Right lobe of liver (tissue), 6 donors: Measurements from ENCODE around the gene AFAP1L1. TPM values are rescaled to one million over a fixed set of nuclear protein-coding genes. Genes with fewer than 3 reads are reported as not detected.
A peak's percentile ranks its signal among the peaks of the same experiment; 100 is the strongest.

Experiments used
- ATAC-seq, 4 donors: fragments of 200-7000 bp; cut with Tn5 transposase; one replicate each; pipeline ENCODE4 v1.9.1; 2020; ENCODE audit warnings: mild to moderate bottlenecking in 4 of 4, moderate library complexity in 4 of 4
- DNase-seq, 3 donors: peaks; one replicate each; pipeline ENCODE4 v3.0.0-alpha.2; 2020
- H3K27ac ChIP-seq, 3 donors: fragments of 200-600 bp; one replicate each; pipeline ENCODE4 v1.8.0; 2022
- H3K27me3 ChIP-seq, 2 donors: fragments of 200-600 bp; one replicate each; pipeline ENCODE4 v1.8.0; 2022
- H3K36me3 ChIP-seq, 4 donors: fragments of 200-600 bp; sonication (generic) in 1 of 4; one replicate each; pipeline versions ENCODE4 v1.5.1 to v1.8.0; 2017 to 2022; ENCODE audit warnings: control low read depth in 1 of 4
- H3K4me1 ChIP-seq, 4 donors: fragments of 200-600 bp; sonication (generic) in 1 of 4; one replicate each; pipeline versions ENCODE4 v1.5.1 to v1.8.0; 2017 to 2022; ENCODE audit warnings: control low read depth in 1 of 4
- H3K4me3 ChIP-seq, 3 donors: fragments of 200-600 bp; one replicate each; pipeline ENCODE4 v1.8.0; 2022
- H3K9me3 ChIP-seq, 4 donors: fragments of 200-600 bp; sonication (generic) in 1 of 4; one replicate each; pipeline versions ENCODE4 v1.5.1 to v1.8.0; 2017 to 2022; ENCODE audit warnings: control low read depth in 1 of 4
- CTCF ChIP-seq, 4 donors: fragments of 200-600 bp in 3 of 4; fragments of 450-650 bp in 1 of 4; IDR thresholded peaks; one replicate each; pipeline versions ENCODE4 v1.5.1 to v1.8.0; 2016 to 2022; ENCODE audit warnings: antibody characterized with exemption in 4 of 4, mild to moderate bottlenecking in 2 of 4
- POLR2A ChIP-seq: fragments of 450-650 bp; IDR thresholded peaks from one replicate; pipeline ENCODE4 v1.6.1; 2017; ENCODE audit warnings: antibody characterized with exemption, mild to moderate bottlenecking
- WGBS: methylation state at CpG from one replicate; pipeline ENCODE4 v1.1.6; 2018; ENCODE audit warnings: low coverage, low lambda C conversion rate; ENCODE audit not compliant: insufficient coverage; ENCODE audit errors: missing lambda C conversion rate; 5-methylcytosine and 5-hydroxymethylcytosine counted together
- intact Hi-C, 2 donors: fragments of 100-400 bp; cut with DNase I; formaldehyde crosslinking; loops; one replicate each; pipeline versions ENCODE4 v1.11.2 to v1.14.1; 2022
- total RNA-seq, 6 experiments: library from RNA; depleted of rRNA in 2 of 6; stranded (reverse); fragments of >200 nt in 2 of 6; fragmentation: NEBNext Ultra II Directional in 3 of 6; extraction: Animal tissue kit (Norgen Biotek cat#: 25700) in 3 of 6; gene quantifications; one replicate each; pipeline versions ENCODE4 v1.1.0 to v1.2.4, GENCODE V29; 2016 to 2023
- donor health status: DM: no; HTN: yes; CAD: no.
- donor health status: DM: no; HTN: no; CAD: no.
- donor health status: DM: no; HTN: no; CAD: no.
- donor health status: DM: no; HTN: yes; CAD: no.
- donor health status: DM: no; HTN: yes; CAD: no.

The AFAP1L1 gene
- total RNA-seq, 6 experiments from 2014 or later = 3.1 to 6.6 (median 5.2) TPM

- ATAC-seq = no peak
- Histone ChIP-seq H3K27me3 (no peaks in the 10 kb centered on the region), H3K9me3 (no peaks in the 10 kb centered on the region), H3K4me3 (no peak overlapping the region), H3K4me1 (no peaks in the 10 kb centered on the region), H3K27ac (no peak overlapping the region), H3K36me3 (peaks cover 0 to 79% (median 35%) of the 10 kb centered on the region in 4 donors)
- intact Hi-C loops = loop anchor here in 1 of 2 donors (10.0 kb wide), 1 partner anchor 114 kb away; no protein-coding TSS in a partner anchor
- TF ChIP-seq POLR2A (no peak), CTCF (IDR thresholded peaks at IDR 0.05) (peak in 1 of 4 donors; percentile 14)
- no peak for DNase-seq
- 44% methylated on average over 2 of the region's 2 CpGs for WGBS
Observed at GRCh38 chr5:149238540-149238939, 33.1 kb upstream of the AFAP1L1 start.

GRCh38 chr5:149239917-149240316 is 31.7 kb upstream of the AFAP1L1 start:
- intact Hi-C loops = loop anchor here in 1 of 2 donors (10.0 kb wide), 1 partner anchor 115 kb away; no protein-coding TSS in a partner anchor
- WGBS = 80% methylated on average over 1 of the region's 2 CpGs

GRCh38 chr5:149240354-149240998 is 31.2 kb upstream of the AFAP1L1 start:
- Histone ChIP-seq H3K36me3 (peaks cover 0 to 74% (median 26%) of the 10 kb centered on the region in 4 donors), H3K4me1 (no peaks in the 10 kb centered on the region), H3K9me3 (no peaks in the 10 kb centered on the region), H3K27ac (no peak overlapping the region), H3K27me3 (no peaks in the 10 kb centered on the region), H3K4me3 (no peak overlapping the region)
- WGBS = 58% methylated on average over 9 of the region's 13 CpGs
- ATAC-seq (peak; percentile 15 to 54 (median 28)), DNase-seq (peak in 1 of 3 donors; percentile 46)
- intact Hi-C loops = no loop called here
- TF ChIP-seq CTCF (IDR thresholded peaks at IDR 0.05) (no peak), POLR2A (no peak)

More at GRCh38 chr5:149239917-149240316, 31.7 kb upstream of the AFAP1L1 start:
- Histone ChIP-seq H3K9me3 (no peaks in the 10 kb centered on the region), H3K27ac (no peak overlapping the region), H3K27me3 (no peaks in the 10 kb centered on the region), H3K4me1 (no peaks in the 10 kb centered on the region), H3K4me3 (no peak overlapping the region), H3K36me3 (peaks cover 0 to 74% (median 28%) of the 10 kb centered on the region in 4 donors)
- TF ChIP-seq POLR2A (no peak), CTCF (IDR thresholded peaks at IDR 0.05) (no peak)
- ATAC-seq (no peak), DNase-seq (no peak)

- no peak overlapping the region for H3K4me3 ChIP-seq
- intact Hi-C loops = no loop called here
- TF ChIP-seq CTCF (IDR thresholded peaks at IDR 0.05) (no peak), POLR2A (no peak)
- H3K4me1 ChIP-seq = no peaks in the 10 kb centered on the region
- peaks cover 0 to 78% (median 31%) of the 10 kb centered on the region in 4 donors for H3K36me3 ChIP-seq
- no CpG with 5 or more reads among the region's 3 CpGs for WGBS
- H3K27ac ChIP-seq = no peak overlapping the region
- ATAC-seq (no peak), DNase-seq (no peak)
- no peaks in the 10 kb centered on the region for H3K27me3 ChIP-seq
- no peaks in the 10 kb centered on the region for H3K9me3 ChIP-seq
Observed at GRCh38 chr5:149242339-149242738, 29.3 kb upstream of the AFAP1L1 start.
